ENCODE results near the gene ATF5. TPM values are rescaled to one million over a fixed set of nuclear protein-coding genes. Genes with fewer than 3 reads are reported as not detected.
"Not testable (repeated sequence)": the region's sequence is repeated elsewhere in the genome, so short reads cannot be mapped to it uniquely, and the experiment has no call there.

Gene ATF5
- polyA plus RNA-seq, 3 donors = 20.6 to 28.6 (median 26.0) TPM

DNA sequence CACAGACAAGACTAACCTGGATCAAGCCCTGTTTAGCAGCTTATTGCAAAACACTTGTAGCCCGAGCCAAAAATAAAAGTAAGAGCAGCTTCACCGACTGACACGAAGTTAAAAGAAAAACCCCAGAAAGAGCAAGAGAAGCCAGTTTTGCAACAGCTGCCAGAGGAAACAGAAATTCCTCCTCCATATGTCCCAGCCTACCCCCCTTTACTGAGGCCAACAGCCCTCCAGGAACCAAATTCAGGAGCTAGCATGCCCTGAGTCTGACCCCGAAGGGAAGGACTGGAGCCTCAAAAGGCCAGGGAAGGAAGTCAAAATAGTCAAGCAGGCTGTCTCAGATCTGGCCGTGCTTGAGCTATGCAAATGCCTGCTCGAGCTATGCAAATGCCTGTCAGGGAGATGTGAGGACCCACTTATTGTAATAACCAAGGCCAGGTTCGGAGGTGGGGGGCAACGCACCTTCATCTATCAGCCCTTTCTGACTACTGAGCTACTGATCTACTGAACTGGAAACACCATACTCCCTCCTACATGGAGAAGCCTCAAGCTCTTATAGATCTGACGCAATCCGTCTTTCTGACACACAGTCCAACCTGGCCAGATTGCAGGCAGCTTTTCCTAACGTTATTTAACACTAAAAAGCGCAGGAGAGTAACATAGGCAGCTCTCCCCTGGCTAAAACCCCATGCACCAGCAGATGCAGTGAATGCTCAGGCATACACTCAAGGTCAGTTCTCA is 25.3 kb downstream of the ATF5 start:
- DNase-seq (ENCODE audit: extremely low read depth in 1 of 11, low read depth in 9 of 11, low spot score in 4 of 11) = peak in 3 of 11 donors; percentile 55 to 71 (median 68)

DNA sequence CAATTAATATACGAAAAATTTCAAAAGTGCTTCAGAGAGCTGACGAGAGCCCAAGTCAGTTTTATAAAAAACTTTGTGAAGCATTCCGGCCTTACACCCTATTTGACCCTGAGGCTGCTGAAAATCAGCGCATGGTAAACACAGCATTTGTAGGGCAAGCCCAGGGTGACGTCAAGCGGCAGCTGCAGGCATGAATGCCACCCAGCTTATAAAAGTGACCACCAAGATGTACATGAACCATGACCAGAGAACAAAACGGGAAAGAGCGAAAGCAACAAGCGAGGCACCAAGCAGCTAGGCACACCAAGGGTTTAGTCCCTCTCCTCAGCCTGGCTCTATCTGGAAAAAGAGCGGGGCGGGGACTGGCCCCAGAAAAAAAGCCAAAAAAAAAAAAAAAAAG is 25.9 kb downstream of the ATF5 start:
- DNase-seq (ENCODE audit: extremely low read depth in 1 of 11, low read depth in 9 of 11, low spot score in 4 of 11) = peak in 1 of 11 donors; percentile 59

DNA sequence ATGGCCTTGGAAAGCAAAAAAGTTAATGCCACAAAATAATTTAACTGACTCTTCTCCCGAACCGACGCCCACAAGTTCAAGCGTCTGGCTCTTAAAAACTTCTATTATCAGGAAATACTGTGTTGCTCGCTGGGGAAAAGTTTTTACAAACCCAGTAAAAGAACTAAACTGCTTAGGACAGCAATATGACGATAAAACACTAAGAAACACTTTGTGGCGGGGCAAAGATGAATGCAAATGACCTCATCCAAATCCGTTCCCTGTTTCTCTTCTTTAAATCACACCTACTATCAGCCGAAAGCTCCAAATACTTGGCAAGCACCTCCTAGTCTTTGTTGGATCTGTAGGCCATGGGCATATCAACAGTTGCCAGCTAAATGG is 27.1 kb downstream of the ATF5 start:
- no peak for DNase-seq (ENCODE audit: extremely low read depth in 1 of 11, low read depth in 9 of 11, low spot score in 4 of 11)

DNA sequence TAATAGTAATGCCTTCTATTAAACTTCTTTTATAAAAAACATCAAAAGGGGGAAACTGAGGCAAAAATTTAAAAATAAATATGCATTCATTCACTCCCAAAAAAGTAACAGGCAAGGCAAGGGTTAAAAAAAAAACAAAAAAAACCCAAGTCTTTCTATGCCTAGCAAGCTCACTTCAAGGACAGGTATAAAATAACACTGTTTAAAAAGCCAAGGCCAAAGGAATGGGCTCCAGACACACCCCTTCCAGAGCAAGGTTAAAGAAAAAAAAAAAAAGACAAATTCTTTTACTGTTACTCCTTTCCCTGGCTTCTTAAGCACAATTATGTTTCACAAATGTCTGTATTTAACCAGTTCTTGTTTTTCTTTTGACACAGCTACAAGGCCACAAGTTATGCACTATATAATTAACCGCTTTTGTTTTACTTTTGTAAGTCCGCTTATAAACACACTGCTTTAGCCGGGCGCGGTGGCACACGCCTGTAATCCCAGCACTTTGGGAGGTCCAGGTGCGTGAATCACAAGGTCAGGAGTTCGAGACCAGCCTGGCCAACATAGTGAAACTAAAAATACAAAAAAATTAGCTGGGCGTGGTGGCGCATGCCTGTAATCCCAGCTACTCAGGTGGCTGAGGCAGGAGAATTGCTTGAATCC is 28.4 kb downstream of the ATF5 start:
- DNase-seq (ENCODE audit: extremely low read depth in 1 of 11, low read depth in 9 of 11, low spot score in 4 of 11) = no peak

DNA sequence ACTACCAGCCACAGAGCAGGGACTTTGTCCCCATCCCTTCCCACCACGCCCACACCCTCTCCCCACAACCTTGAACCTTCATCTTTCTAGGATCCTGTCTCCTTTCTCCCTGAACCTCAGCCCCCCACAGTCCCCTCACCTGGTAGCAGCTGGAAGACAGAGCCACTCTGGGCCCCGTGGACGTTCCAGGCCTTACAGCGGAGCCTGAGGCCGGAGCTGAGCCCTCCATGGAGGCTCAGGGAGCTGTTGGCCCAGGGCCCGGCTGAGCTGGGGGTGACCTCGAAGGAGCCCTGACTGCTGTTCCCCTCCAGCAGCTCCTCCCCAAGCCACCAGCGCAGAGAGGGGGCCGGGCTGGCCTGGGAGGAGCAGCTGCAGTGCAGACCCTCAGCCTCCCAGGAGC is 29.1 kb downstream of the ATF5 start:
- DNase-seq (ENCODE audit: extremely low read depth in 1 of 11, low read depth in 9 of 11, low spot score in 4 of 11) = not testable (repeated sequence)

DNA sequence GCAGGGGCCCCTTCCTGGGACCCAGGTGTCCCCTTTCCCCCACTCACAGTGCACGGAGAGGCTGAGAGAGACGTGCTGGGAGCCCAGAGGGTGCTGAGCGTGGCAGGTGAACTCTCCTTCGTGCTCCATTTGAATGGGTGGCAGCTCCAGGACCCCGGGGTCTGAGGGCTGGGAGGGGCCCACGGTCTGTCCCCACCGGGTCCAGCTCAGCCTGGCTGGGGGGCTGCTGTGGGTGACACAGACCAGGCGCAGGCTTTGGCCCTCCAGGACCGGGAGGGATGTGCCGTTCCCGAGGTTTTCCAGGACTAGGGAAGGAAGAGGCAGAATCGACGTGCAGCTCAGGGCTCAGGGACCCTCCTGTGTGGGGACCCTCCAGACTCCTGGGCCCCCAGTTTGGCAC is 29.6 kb downstream of the ATF5 start:
- DNase-seq (ENCODE audit: extremely low read depth in 1 of 11, low read depth in 9 of 11, low spot score in 4 of 11) = not testable (repeated sequence)

DNA sequence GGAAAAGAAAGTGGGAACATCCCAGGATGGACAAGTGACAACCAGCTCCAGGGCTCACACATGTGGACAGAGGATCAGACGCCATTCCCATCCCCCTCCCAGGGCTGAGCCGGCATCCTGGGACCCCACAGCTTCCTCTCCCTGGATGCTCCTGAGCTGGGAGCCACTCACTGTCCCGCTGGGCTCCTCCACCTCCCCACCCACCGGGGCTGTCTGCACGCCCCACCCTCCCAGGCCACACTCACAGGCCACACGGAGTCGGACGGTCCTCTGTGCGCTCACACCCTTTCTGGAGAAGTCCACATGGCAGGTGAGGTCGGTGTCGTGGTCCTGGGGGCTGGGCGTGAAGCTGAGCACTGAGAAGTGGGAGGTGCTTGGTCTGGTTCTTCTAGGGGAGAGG is 30.9 kb downstream of the ATF5 start:
- DNase-seq (ENCODE audit: extremely low read depth in 1 of 11, low read depth in 9 of 11, low spot score in 4 of 11) = not testable (repeated sequence)

DNA sequence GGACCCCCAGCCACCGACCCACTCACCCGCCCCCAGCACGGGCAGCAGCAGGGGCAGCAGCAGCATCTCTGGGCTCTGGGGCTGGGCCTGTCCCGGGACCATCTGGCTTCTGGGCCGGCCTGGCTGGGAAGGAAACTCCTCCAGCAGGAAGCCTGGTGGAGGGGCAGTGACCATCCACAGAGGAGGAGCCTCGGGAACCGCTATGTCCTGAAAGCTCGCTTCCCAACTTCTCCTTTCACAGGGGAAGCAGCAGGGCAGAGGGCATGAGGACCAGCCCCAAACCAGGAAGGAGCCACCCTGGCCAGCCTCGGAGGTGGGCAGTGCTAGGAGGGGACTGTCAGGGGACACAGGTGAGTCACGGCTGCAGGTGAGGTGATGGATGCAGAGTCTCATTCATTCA is 32.0 kb downstream of the ATF5 start, which contains the start of gene SIGLEC11:
SIGLEC11 (minus strand) TSS at position 193 of the 400 bp plus-strand sequence; CDS start at position 102, 91 bp downstream.
- DNase-seq (ENCODE audit: extremely low read depth in 1 of 11, low read depth in 9 of 11, low spot score in 4 of 11) = not testable (repeated sequence)

DNA sequence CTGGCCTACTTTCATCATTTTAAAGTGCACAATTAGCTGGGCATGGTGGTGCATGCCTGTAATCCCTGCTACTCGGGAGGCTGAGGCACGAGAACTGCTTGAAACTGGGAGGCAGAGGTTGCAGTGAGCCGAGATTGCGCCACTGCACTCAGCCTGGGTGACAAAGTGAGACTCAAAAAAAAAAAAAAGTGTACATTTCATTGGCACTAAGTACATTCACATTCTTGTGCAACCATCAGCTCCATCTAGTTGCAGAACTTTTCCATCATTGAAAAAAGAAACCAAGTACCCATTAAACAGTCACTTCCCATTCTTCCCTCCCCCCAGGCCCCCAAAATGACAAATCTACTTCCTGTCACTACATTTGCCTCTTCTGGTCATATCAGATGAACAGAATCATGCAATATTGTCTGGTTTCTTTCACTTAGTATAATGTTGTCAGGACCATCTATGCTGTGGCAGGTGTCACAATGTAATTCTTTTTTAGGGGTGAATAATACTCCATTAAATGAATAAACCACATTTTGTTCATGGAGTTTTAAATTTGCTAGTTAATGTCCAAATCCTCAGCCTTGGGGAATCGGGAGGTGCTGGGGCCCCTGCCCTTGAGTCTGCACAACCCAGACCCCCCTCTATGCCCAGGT is 39.4 kb downstream of the ATF5 start:
- no peak for DNase-seq (ENCODE audit: extremely low read depth in 1 of 11, low read depth in 9 of 11, low spot score in 4 of 11)

DNA sequence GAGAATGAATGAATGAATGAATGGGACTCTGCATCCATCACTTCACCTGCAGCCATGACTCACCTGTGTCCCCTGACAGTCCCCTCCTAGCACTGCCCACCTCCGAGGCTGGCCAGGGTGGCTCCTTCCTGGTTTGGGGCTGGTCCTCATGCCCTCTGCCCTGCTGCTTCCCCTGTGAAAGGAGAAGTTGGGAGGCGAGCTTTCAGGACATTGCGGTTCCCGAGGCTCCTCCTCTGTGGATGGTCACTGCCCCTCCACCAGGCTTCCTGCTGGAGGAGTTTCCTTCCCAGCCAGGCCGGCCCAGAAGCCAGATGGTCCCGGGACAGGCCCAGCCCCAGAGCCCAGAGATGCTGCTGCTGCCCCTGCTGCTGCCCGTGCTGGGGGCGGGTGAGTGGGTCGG is 40.4 kb downstream of the ATF5 start:
- DNase-seq (ENCODE audit: extremely low read depth in 1 of 11, low read depth in 9 of 11, low spot score in 4 of 11) = not testable (repeated sequence)

DNA sequence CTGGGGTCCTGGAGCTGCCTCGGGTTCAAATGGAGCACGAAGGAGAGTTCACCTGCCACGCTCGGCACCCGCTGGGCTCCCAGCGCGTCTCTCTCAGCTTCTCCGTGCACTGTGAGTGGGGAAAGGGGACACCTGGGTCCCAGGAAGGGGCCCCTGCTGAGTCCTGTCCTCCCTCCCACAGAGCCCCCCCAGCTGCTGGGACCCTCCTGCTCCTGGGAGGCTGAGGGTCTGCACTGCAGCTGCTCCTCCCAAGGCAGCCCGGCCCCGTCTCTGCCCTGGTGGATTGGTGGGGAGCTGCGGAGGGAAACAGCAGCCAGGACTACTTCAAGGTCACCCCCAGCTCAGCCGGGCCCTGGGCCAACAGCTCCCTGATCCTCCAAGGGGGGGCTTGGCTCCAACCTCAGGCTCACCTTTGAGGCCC is 43.0 kb downstream of the ATF5 start:
- DNase-seq (ENCODE audit: extremely low read depth in 1 of 11, low read depth in 9 of 11, low spot score in 4 of 11) = no peak

DNA sequence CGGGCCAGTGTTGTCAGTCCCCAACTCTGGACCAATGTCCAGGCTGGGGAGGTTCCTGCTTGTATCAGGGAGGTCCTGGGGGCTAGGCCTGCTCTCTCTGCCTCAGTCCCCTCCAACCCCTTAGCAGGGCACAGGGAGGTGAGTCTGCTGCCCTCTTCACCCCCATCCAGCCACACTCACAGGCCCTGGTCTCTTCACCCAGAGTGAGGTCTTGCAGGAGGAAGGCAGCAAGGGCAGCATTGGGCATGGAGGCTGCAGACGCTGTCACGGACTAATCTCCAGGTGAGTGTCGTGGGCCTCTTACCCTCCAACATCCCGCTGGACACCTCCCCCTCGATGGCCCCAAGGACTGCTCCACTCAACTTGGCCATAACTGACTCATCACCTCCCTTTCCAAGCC is 43.8 kb downstream of the ATF5 start:
- no peak for DNase-seq (ENCODE audit: extremely low read depth in 1 of 11, low read depth in 9 of 11, low spot score in 4 of 11)

DNA sequence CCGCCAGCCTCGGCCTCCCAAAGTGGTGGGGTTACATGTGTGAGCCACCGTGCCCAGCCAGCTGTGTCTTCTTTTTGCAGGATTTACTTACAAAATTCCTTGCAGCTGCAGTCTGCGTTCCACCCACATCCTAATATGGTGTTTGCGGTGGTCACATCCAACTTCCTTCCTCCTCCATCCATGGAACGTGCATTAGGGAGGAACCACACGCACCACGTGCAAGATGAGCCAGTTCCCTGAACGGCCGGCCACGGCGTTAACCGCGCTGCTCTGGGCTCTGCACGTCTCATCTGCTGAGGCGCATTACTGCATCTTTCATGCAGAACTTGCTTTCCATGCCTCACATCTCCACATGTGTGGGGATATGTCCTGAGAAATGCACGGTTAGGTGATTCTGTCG is 45.0 kb downstream of the ATF5 start:
- DNase-seq (ENCODE audit: extremely low read depth in 1 of 11, low read depth in 9 of 11, low spot score in 4 of 11) = no peak

DNA sequence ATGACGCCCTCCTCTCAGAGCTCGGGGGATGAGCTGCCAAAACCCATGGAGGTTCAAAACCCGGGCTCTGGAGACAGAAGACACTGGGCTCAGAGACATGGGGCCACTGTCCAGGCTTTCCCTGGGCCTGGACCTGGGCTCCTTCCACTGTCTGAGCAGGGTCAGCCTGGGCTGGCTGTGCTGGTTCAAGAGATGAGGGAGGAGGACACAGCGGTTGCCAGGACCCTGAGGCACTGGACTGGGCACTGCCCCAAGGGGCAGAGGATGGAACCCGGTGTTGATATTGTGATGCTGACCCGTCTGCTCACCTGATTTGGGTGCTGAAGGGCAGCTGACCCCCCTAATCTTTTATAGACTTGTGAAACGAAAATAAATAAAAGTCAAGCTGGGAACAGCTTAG is 46.0 kb downstream of the ATF5 start:
- DNase-seq (ENCODE audit: extremely low read depth in 1 of 11, low read depth in 9 of 11, low spot score in 4 of 11) = no peak

DNA sequence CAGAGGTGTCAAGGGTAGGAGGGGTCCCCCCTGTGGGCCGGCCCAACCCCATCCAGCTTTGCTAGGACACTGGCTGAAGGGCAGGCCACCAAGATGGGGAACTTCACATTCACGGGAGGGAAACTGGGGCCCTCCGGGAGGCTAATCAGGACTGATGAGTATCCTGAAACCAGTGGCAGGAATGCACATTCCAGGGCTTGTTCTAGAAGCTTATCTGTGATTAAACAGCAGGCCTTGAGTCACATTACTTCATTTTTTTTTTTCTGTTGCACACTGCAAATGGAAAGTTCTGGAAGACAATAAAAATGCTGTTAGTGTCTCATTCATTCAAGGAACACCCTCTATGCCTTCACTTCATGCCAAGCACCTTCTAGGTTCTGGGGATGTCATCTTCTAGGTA is 47.5 kb downstream of the ATF5 start:
- no peak for DNase-seq (ENCODE audit: extremely low read depth in 1 of 11, low read depth in 9 of 11, low spot score in 4 of 11)

DNA sequence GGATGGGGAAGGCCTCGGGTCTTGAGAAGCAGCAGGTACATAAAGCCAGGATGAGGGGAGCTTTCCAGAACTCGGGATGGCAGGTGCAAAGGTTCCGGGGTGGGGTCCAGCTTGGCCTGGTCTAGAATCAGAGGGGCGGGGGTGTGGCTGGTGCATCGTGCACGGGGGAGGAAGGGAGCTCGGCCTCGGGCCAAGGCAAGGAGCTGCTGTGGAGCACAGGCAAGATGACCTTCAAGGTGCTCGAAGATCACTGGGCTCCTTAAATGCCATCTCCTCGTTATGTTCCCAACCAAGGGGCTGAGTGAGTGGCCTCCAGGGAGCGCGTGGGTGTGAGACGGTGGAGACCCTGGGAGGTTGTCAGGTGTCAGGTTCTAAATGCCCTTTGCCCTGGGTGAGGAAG is 48.1 kb downstream of the ATF5 start:
- no peak for DNase-seq (ENCODE audit: extremely low read depth in 1 of 11, low read depth in 9 of 11, low spot score in 4 of 11)

DNA sequence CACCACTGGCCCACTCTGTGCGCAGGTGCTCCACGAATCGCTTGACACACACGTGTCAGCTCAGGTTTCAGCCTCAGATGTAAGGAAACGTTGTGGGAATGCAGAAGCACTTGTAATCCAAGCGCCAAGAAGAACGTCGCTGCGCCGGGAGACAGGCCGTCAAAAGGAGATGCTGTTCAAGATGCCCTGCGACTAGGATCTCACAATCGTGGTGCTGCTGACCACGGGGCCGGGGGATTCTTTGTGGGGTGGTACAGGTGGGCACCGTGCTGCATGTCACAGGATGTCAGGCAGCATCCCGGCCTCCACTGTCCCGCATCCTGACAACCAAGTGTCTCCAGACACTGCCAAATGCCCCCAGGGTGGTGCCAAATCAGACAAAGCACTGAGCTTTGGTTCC is 48.9 kb downstream of the ATF5 start:
- no peak for DNase-seq (ENCODE audit: extremely low read depth in 1 of 11, low read depth in 9 of 11, low spot score in 4 of 11)

DNA sequence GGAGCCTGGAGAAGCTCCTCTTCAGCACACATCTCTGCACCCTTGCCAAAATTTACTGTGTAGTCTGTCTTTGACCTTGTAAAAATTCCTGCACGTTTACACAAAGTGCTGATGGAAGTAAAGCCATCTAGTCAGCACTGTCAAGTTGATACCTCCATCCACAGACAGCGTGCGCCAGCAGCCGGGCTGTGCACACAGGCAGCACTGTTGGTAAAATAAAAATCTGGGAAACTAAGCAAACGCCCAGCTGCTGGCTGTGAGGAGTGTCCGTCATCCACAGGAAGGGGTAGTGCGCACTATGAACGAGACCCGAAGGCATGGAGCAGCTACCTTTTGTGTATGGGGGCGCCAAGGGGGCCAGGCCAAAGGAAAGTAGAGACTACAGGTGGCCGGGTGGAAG is 49.3 kb downstream of the ATF5 start:
- DNase-seq (ENCODE audit: extremely low read depth in 1 of 11, low read depth in 9 of 11, low spot score in 4 of 11) = no peak

DNA sequence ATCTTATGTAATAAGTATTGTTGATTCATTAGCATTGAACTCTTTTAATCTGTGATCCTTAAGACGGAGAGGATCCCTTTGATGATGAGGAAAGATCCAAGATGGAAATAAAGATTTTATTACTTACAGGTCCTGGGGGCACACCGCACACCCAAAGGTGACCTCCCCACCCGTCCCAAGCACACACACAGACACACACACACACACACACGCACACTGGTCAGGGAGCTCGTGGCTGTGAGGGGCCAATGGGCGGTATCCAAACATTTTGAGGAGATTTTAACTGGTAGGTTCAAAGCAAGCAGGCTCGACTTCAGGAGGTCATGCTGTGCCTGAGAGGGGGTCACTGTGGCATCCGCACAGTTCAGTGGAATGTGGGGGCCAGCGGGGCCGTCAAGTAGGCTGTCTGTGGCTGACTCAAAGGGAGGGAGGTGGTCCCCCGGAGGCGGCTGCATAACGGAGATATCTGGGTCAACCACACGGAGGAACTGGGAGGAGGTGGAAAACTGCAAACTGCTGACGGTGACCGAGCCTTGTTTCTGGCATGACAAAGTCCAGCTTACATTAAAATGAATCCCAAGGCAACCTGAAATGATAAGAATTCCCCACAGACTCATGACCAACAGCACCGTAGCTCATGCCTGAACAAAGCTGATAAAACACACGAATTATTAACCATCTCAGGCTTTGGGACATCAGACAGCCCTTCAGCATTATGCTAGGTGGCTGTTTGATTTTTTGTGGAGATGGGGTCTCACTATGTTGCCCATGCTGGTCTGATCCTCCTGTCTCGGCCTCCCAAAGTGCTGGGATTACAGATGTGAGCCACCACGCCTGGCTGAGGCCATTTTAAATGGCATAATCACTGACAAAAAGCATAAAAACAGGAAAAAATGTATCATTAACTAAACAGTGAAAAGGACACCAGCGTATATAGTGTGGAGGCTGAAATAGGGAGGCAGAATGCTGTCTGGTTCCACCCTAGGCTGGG is 52.9 kb downstream of the ATF5 start:
- no peak for DNase-seq (ENCODE audit: extremely low read depth in 1 of 11, low read depth in 9 of 11, low spot score in 4 of 11)

Data from renal cortex interstitium (tissue), 11 donors.